B cell (primary cell): ENCODE data around the gene SYNJ2. TPM values are rescaled to one million over a fixed set of nuclear protein-coding genes. Genes with fewer than 3 reads are reported as not detected.

Source experiments
- ATAC-seq: fragments of 200-7000 bp; cut with Tn5 transposase; one replicate; pipeline ENCODE4 v1.10.0; 2021; ENCODE audit warnings: low read depth, mild to moderate bottlenecking, moderate number of reproducible peaks, moderate library complexity
- CTCF ChIA-PET: fragments of 350-600 bp; sonication (Branson Sonifier 250); formaldehyde crosslinking; loops from one replicate; lab custom pipeline; 2021; ENCODE audit warnings: antibody characterized with exemption, inconsistent platforms; lab: Charles Lee
- POLR2A ChIA-PET: fragments of 350-600 bp; sonication (Branson Sonifier 250); formaldehyde crosslinking; loops from one replicate; lab custom pipeline; 2021; ENCODE audit warnings: antibody characterized with exemption; lab: Charles Lee
- DNase-seq: peaks from one replicate; pipeline ENCODE4 v3.0.0; 2013
- H2AFZ ChIP-seq: 2 replicates; pipeline ENCODE4 v1.6.1; 2012; ENCODE audit warnings: mild to moderate bottlenecking, low read depth, low read length; ENCODE audit not compliant: insufficient read depth, poor library complexity, severe bottlenecking
- H3K27ac ChIP-seq, 2 donors: 1 replicate in 1 of 2; 2 replicates in 1 of 2; pipeline ENCODE4 v1.5.1; 2012 to 2013; ENCODE audit warnings: low read length in 2 of 2, mild to moderate bottlenecking in 2 of 2, moderate library complexity in 1 of 2
- H3K27me3 ChIP-seq, 4 experiments: fragments of 200-600 bp in 1 of 4; sonication (generic) in 1 of 4; replicated peaks in 1 of 4; 1 replicate in 2 of 4; 2 replicates in 2 of 4; pipeline versions ENCODE4 v1.6.1 to v1.7.0; 2013 to 2016; ENCODE audit warnings: low read length in 3 of 4, mild to moderate bottlenecking in 2 of 4, mixed read lengths in 1 of 4, moderate library complexity in 1 of 4; ENCODE audit not compliant: insufficient read depth in 4 of 4, control insufficient read depth in 3 of 4; ENCODE audit errors: control extremely low read depth in 1 of 4
- H3K36me3 ChIP-seq, 2 experiments: replicated peaks in 1 of 2; 1 replicate in 1 of 2; 2 replicates in 1 of 2; pipeline versions ENCODE4 v1.6.1 to v1.7.1; 2013; ENCODE audit warnings: low read length in 1 of 2; ENCODE audit not compliant: insufficient read depth in 2 of 2, control insufficient read depth in 1 of 2; ENCODE audit errors: control extremely low read depth in 1 of 2, extremely low read depth in 1 of 2
- H3K4me1 ChIP-seq, 2 donors: fragments of 200-600 bp in 1 of 2; sonication (generic) in 1 of 2; 1 replicate in 1 of 2; 2 replicates in 1 of 2; pipeline versions ENCODE4 v1.5.1 to v1.6.1; 2013 to 2017; ENCODE audit warnings: low read length in 2 of 2; ENCODE audit not compliant: control insufficient read depth in 2 of 2, insufficient read depth in 2 of 2
- H3K4me2 ChIP-seq: replicated peaks from 2 replicates; pipeline ENCODE3; 2012; ENCODE audit warnings: mild to moderate bottlenecking, low read depth, low read length; ENCODE audit not compliant: poor library complexity, severe bottlenecking
- H3K4me3 ChIP-seq, 5 experiments: fragments of 200-600 bp in 1 of 5; sonication (generic) in 1 of 5; 1 replicate in 3 of 5; 2 replicates in 2 of 5; pipeline versions ENCODE4 v1.5.1 to v1.7.0; 2011 to 2016; ENCODE audit warnings: low read length in 4 of 5, mild to moderate bottlenecking in 4 of 5, low read depth in 2 of 5, control low read depth in 1 of 5, moderate library complexity in 1 of 5; ENCODE audit not compliant: insufficient read depth in 1 of 5; ENCODE audit errors: control extremely low read depth in 1 of 5, extremely low read depth in 1 of 5
- H3K79me2 ChIP-seq: fragments of 200-600 bp; sonication (generic); one replicate; pipeline ENCODE4 v1.6.0; 2016; ENCODE audit warnings: low read length; ENCODE audit not compliant: control insufficient read depth, insufficient read depth
- H3K9ac ChIP-seq: fragments of 200-600 bp; sonication (generic); 2 replicates; pipeline ENCODE4 v1.6.1; 2017; ENCODE audit warnings: mild to moderate bottlenecking, low read length, moderate library complexity
- H3K9me3 ChIP-seq, 3 donors: one replicate each; pipeline versions ENCODE4 v1.6.1 to v1.7.1; 2013; ENCODE audit warnings: low read length in 2 of 3; ENCODE audit not compliant: control insufficient read depth in 2 of 3, insufficient read depth in 1 of 3; ENCODE audit errors: control extremely low read depth in 1 of 3
- H4K20me1 ChIP-seq: 2 replicates; pipeline ENCODE4 v1.6.0; 2012; ENCODE audit warnings: mild to moderate bottlenecking, low read length; ENCODE audit not compliant: insufficient read depth, control insufficient read depth, poor library complexity, severe bottlenecking
- H3K27ac Mint-ChIP-seq: one replicate; pipeline ENCODE4 v1.8.0; 2021; ENCODE audit warnings: mixed read lengths
- H3K27me3 Mint-ChIP-seq: one replicate; pipeline ENCODE4 v1.8.0; 2021; ENCODE audit warnings: mixed read lengths
- H3K4me1 Mint-ChIP-seq: one replicate; pipeline ENCODE4 v1.8.0; 2021; ENCODE audit warnings: mixed read lengths
- H3K4me3 Mint-ChIP-seq: one replicate; pipeline ENCODE4 v1.8.0; 2021; ENCODE audit warnings: mixed read lengths
- H3K9me3 Mint-ChIP-seq: one replicate; pipeline ENCODE4 v1.8.0; 2022; ENCODE audit warnings: mixed read lengths; ENCODE audit not compliant: insufficient read depth
- CTCF ChIP-seq: fragments of 200-600 bp; IDR thresholded peaks from one replicate; pipeline ENCODE4 v1.8.0; 2022; ENCODE audit warnings: antibody characterized with exemption, mild to moderate bottlenecking
- EZH2 ChIP-seq: IDR thresholded peaks from 2 replicates; pipeline ENCODE4 v1.6.1; 2012; ENCODE audit warnings: borderline replicate concordance, low read depth, mild to moderate bottlenecking, moderate library complexity, low read length; ENCODE audit not compliant: insufficient read depth, poor library complexity, severe bottlenecking
- WGBS: methylation state at CpG from one replicate; pipeline ENCODE4 v1.1.5; 2013; ENCODE audit warnings: missing lambda C conversion rate; ENCODE audit not compliant: insufficient coverage; 5-methylcytosine and 5-hydroxymethylcytosine counted together
- intact Hi-C: fragments of 100-400 bp; cut with micrococcal nuclease; formaldehyde crosslinking; loops from one replicate; pipeline ENCODE4 v1.10.0; 2022
- polyA plus RNA-seq: library from polyadenylated mRNA; depleted of rRNA; stranded (reverse); fragments of >200 nt; gene quantifications from 2 replicates; pipeline ENCODE4 v1.2.3, GENCODE V29; 2012
- total RNA-seq, 2 donors: library from RNA; stranded (reverse); fragments of 120-200 nt in 1 of 2; gene quantifications; 1 replicate in 1 of 2; 2 replicates in 1 of 2; pipeline versions ENCODE4 v1.2.3 to v1.2.4, GENCODE V29; 2013 to 2022

SYNJ2 gene
- total and polyA plus RNA-seq, 2 donors (not counting 1 experiment from before 2014, with no cell fraction given): 5.2 to 11.4 TPM

GRCh38 chr6:158050955-158051354 is 69.3 kb downstream of the SYNJ2 start:
- ATAC-seq: no peak
- 71% methylated on average over 2 of the region's 4 CpGs for WGBS
- H3K4me2 ChIP-seq: no peak overlapping the region
- no peaks in the 10 kb centered on the region for H3K79me2 ChIP-seq
- ChIA-PET POLR2A (no interaction called here), CTCF (no interaction called here)
- H3K9me3 Mint-ChIP-seq: no peaks in the 10 kb centered on the region
- H2AFZ ChIP-seq: no peak overlapping the region
- no peak overlapping the region for H3K9ac ChIP-seq
- H3K27ac Mint-ChIP-seq: no peak overlapping the region
- no peaks in the 10 kb centered on the region for H3K27me3 ChIP-seq
- H3K27me3 Mint-ChIP-seq: no peaks in the 10 kb centered on the region
- intact Hi-C loops: no loop called here
- peaks cover 1% of the 10 kb centered on the region for H3K4me1 Mint-ChIP-seq
- TF ChIP-seq EZH2 (no peak), CTCF (no peak)
- no peak overlapping the region for H3K27ac ChIP-seq
- no peaks in the 10 kb centered on the region for H4K20me1 ChIP-seq
- peaks cover 0 to 13% of the 10 kb centered on the region in 2 experiments for H3K36me3 ChIP-seq
- no peak overlapping the region for H3K4me3 Mint-ChIP-seq
- no peak overlapping the region for H3K4me3 ChIP-seq
- H3K9me3 ChIP-seq: no peaks in the 10 kb centered on the region
- DNase-seq: no peak
- H3K4me1 ChIP-seq: no peaks in the 10 kb centered on the region

- H3K27ac Mint-ChIP-seq: no peak overlapping the region
Observed at GRCh38 chr6:158051968-158052367, 70.3 kb downstream of the SYNJ2 start.

More at GRCh38 chr6:158051968-158052367, 70.3 kb downstream of the SYNJ2 start:
- TF ChIP-seq EZH2 (no peak), CTCF (no peak)
- intact Hi-C loops: no loop called here
- ChIA-PET POLR2A (no interaction called here), CTCF (interaction anchor here (1.0 kb wide), 1 partner anchor 19 kb away, joined by 3 read pairs; no protein-coding TSS in a partner anchor)
- Histone ChIP-seq H3K36me3 (peaks cover 0 to 13% of the 10 kb centered on the region in 2 experiments), H3K4me3 (no peak overlapping the region), H4K20me1 (no peaks in the 10 kb centered on the region), H3K27me3 (no peaks in the 10 kb centered on the region), H3K9ac (no peak overlapping the region), H3K79me2 (no peaks in the 10 kb centered on the region), H3K4me2 (no peak overlapping the region), H3K27ac (no peak overlapping the region), H2AFZ (no peak overlapping the region), H3K9me3 (no peaks in the 10 kb centered on the region), H3K4me1 (no peaks in the 10 kb centered on the region)
- Mint-ChIP-seq H3K27me3 (no peaks in the 10 kb centered on the region), H3K4me3 (no peak overlapping the region), H3K9me3 (no peaks in the 10 kb centered on the region), H3K4me1 (peaks cover 5% of the 10 kb centered on the region)
- DNase-seq (no peak), ATAC-seq (no peak)
- 100% methylated on average over 1 of the region's 2 CpGs for WGBS
